ENCODE data around the gene AP3S2. TPM values are rescaled to one million over a fixed set of nuclear protein-coding genes. Genes with fewer than 3 reads are reported as not detected.
"Not testable (repeated sequence)": the region's sequence is repeated elsewhere in the genome, so short reads cannot be mapped to it uniquely, and the experiment has no call there.

AP3S2 gene
- total RNA-seq, 1 experiment from 2014 or later: 23.3 TPM

- no peak overlapping the region for H3K4me3 ChIP-seq (replicated peaks in 1 of 2; ENCODE audit: low read depth in 1 of 2, low read length in 2 of 2)
- POLR2A ChIA-PET: no interaction called here
- H3K4me2 ChIP-seq (ENCODE audit: low read length): no peak overlapping the region
- no peaks in the 10 kb centered on the region for H4K20me1 ChIP-seq (ENCODE audit: insufficient read depth)
- H3K9me2 ChIP-seq (ENCODE audit: insufficient read depth): no peaks in the 10 kb centered on the region
- CTCF ChIA-PET: interaction anchor here (0.9 kb wide), 1 partner anchor 17 kb away, joined by 3 read pairs; no protein-coding TSS in a partner anchor
- no peaks in the 10 kb centered on the region for H3K79me2 ChIP-seq (ENCODE audit: insufficient read depth, low read length)
- H2AFZ ChIP-seq (ENCODE audit: low read depth, low read length, poor library complexity, severe bottlenecking): no peak overlapping the region
- H3K27me3 ChIP-seq (ENCODE audit: insufficient read depth, low read length): no peaks in the 10 kb centered on the region
- H3K27ac ChIP-seq (ENCODE audit: low read depth, low read length): no peak overlapping the region
- intact Hi-C loops (cut with micrococcal nuclease): no loop called here
- peaks cover 10 to 11% of the 10 kb centered on the region in 2 experiments; a peak in 3 of 4 replicates for H3K36me3 ChIP-seq (ENCODE audit: control insufficient read depth in 1 of 2, insufficient read depth in 2 of 2, low read length in 2 of 2)
- no peak for DNase-seq (ENCODE audit: low read depth, low spot score)
- peaks cover 0 to 3% of the 10 kb centered on the region in 2 experiments; a peak in 1 of 4 replicates for H3K4me1 ChIP-seq (ENCODE audit: control insufficient read depth in 1 of 2, insufficient read depth in 2 of 2, low read length in 2 of 2)
- RAD21 ChIA-PET (ENCODE audit: low non-redundant PET in 1 of 2, low total read pairs in 2 of 2, uncharacterized antibody in 2 of 2, unreplicated experiment in 2 of 2): no interaction called here
- no peak for ATAC-seq
- no peak overlapping the region for H3K9ac ChIP-seq (ENCODE audit: low read length)
- no peaks in the 10 kb centered on the region for H3K9me3 ChIP-seq (ENCODE audit: control insufficient read depth in 1 of 2, insufficient read depth in 1 of 2, low read depth in 1 of 2, low read length in 2 of 2)
- BruUV-seq (replicated peaks): no TSS peak
- TF ChIP-seq SRF (IDR thresholded peaks at IDR 0.05; ENCODE audit: low read depth) (no peak), CBX3 (IDR thresholded peaks at IDR 0.05; ENCODE audit: low read depth) (no peak), CTCF (IDR thresholded peaks at IDR 0.05 in 2 of 3, conservative IDR thresholded peaks at IDR 0.05 in 1 of 3; ENCODE audit: borderline replicate concordance in 1 of 3, insufficient read depth in 1 of 3, low read depth in 2 of 3, low read length in 2 of 3) (no peak), EZH2phosphoT487 (IDR thresholded peaks at IDR 0.05; ENCODE audit: borderline replicate concordance) (no peak), EZH2 (IDR thresholded peaks at IDR 0.05) (no peak)
Observed at GRCh38 chr15:89857673-89858072, 36.1 kb downstream of the AP3S2 start.

DNA sequence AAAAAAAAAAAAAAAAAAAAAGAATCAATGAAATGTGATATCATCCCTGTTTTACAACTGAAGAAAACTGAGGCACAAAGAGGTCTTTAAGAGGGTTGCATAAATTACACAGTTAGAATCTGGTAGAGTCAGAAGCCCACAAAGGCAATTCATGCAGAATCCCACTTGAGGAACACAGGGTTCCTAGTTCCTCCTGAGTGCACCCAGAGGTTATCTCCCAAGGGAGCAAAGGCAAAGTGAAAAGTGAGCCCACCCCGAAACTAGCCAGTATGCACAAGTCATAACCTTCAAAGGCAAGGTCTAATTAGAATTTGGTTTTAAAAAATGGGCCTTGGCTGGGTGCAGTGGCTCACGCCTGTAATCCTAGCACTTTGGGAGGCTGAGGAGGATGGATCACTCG, 37.8 kb downstream of the AP3S2 start:
- intact Hi-C loops (cut with micrococcal nuclease): no loop called here
- no peak overlapping the region for H3K9ac ChIP-seq (ENCODE audit: low read length)
- no peak for DNase-seq (ENCODE audit: low read depth, low spot score)
- H3K9me2 ChIP-seq (ENCODE audit: insufficient read depth): no peaks in the 10 kb centered on the region
- ChIA-PET RAD21 (ENCODE audit: low non-redundant PET in 1 of 2, low total read pairs in 2 of 2, uncharacterized antibody in 2 of 2, unreplicated experiment in 2 of 2) (no interaction called here), POLR2A (no interaction called here), CTCF (no interaction called here)
- peaks cover 6 to 20% of the 10 kb centered on the region in 2 experiments for H3K4me1 ChIP-seq (ENCODE audit: control insufficient read depth in 1 of 2, insufficient read depth in 2 of 2, low read length in 2 of 2)
- H3K4me2 ChIP-seq (ENCODE audit: low read length): no peak overlapping the region
- peaks cover 6 to 13% of the 10 kb centered on the region in 2 experiments; a peak in 3 of 4 replicates for H3K36me3 ChIP-seq (ENCODE audit: control insufficient read depth in 1 of 2, insufficient read depth in 2 of 2, low read length in 2 of 2)
- H3K9me3 ChIP-seq (ENCODE audit: control insufficient read depth in 1 of 2, insufficient read depth in 1 of 2, low read depth in 1 of 2, low read length in 2 of 2): no peaks in the 10 kb centered on the region
- TF ChIP-seq CTCF (IDR thresholded peaks at IDR 0.05 in 2 of 3, conservative IDR thresholded peaks at IDR 0.05 in 1 of 3; ENCODE audit: borderline replicate concordance in 1 of 3, insufficient read depth in 1 of 3, low read depth in 2 of 3, low read length in 2 of 3) (no peak), FOSL1 (IDR thresholded peaks at IDR 0.05; ENCODE audit: low read depth) (no peak), ATF3 (IDR thresholded peaks at IDR 0.05) (no peak), ZNF274 (IDR thresholded peaks at IDR 0.05; ENCODE audit: low read depth, low read length) (no peak)
- no peak overlapping the region for H2AFZ ChIP-seq (ENCODE audit: low read depth, low read length, poor library complexity, severe bottlenecking)
- no peaks in the 10 kb centered on the region for H4K20me1 ChIP-seq (ENCODE audit: insufficient read depth)
- H3K4me3 ChIP-seq (replicated peaks in 1 of 2; ENCODE audit: low read depth in 1 of 2, low read length in 2 of 2): no peak overlapping the region
- no peaks in the 10 kb centered on the region for H3K27me3 ChIP-seq (ENCODE audit: insufficient read depth, low read length)
- no peak overlapping the region for H3K27ac ChIP-seq (ENCODE audit: low read depth, low read length)
- BruUV-seq (replicated peaks): no TSS peak
- H3K79me2 ChIP-seq (ENCODE audit: insufficient read depth, low read length): no peaks in the 10 kb centered on the region
- ATAC-seq: no peak

DNA sequence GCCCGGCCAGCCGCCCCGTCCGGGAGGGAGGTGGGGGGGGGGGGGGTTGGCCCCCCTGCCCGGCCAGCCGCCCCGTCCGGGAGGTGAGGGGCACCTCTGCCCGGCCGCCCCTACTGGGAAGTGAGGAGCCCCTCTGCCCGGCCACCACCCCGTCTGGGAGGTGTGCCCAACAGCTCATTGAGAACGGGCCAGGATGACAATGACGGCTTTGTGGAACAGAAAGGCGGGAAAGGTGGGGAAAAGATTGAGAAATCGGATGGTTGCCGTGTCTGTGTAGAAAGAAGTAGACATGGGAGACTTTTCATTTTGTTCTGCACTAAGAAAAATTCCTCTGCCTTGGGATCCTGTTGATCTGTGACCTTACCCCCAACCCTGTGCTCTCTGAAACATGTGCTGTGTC, 38.9 kb downstream of the AP3S2 start:
- H2AFZ ChIP-seq (ENCODE audit: low read depth, low read length, poor library complexity, severe bottlenecking); H4K20me1 ChIP-seq (ENCODE audit: insufficient read depth); CTCF ChIA-PET; RAD21 ChIA-PET (ENCODE audit: low non-redundant PET in 1 of 2, low total read pairs in 2 of 2, uncharacterized antibody in 2 of 2, unreplicated experiment in 2 of 2); H3K27ac ChIP-seq (ENCODE audit: low read depth, low read length); H3K9me2 ChIP-seq (ENCODE audit: insufficient read depth); H3K4me3 ChIP-seq (replicated peaks in 1 of 2; ENCODE audit: low read depth in 1 of 2, low read length in 2 of 2); H3K9ac ChIP-seq (ENCODE audit: low read length); BruUV-seq (replicated peaks); H3K27me3 ChIP-seq (ENCODE audit: insufficient read depth, low read length); POLR2A ChIA-PET; DNase-seq (ENCODE audit: low read depth, low spot score); H3K9me3 ChIP-seq (ENCODE audit: control insufficient read depth in 1 of 2, insufficient read depth in 1 of 2, low read depth in 1 of 2, low read length in 2 of 2); H3K36me3 ChIP-seq (ENCODE audit: control insufficient read depth in 1 of 2, insufficient read depth in 2 of 2, low read length in 2 of 2); ATAC-seq; H3K4me2 ChIP-seq (ENCODE audit: low read length); intact Hi-C loops (cut with micrococcal nuclease); H3K79me2 ChIP-seq (ENCODE audit: insufficient read depth, low read length): not testable (repeated sequence)
- peaks cover 6 to 31% of the 10 kb centered on the region in 2 experiments for H3K4me1 ChIP-seq (ENCODE audit: control insufficient read depth in 1 of 2, insufficient read depth in 2 of 2, low read length in 2 of 2)
